Right lobe of liver (tissue), 6 donors: ENCODE results near the gene U2AF1L4. TPM values are rescaled to one million over a fixed set of nuclear protein-coding genes. Genes with fewer than 3 reads are reported as not detected.

Experiments
- ATAC-seq, 4 donors: fragments of 200-7000 bp; cut with Tn5 transposase; one replicate each; pipeline ENCODE4 v1.9.1; 2020; ENCODE audit warnings: mild to moderate bottlenecking in 4 of 4, moderate library complexity in 4 of 4
- DNase-seq, 3 donors: peaks; one replicate each; pipeline ENCODE4 v3.0.0-alpha.2; 2020
- H3K27ac ChIP-seq, 3 donors: fragments of 200-600 bp; one replicate each; pipeline ENCODE4 v1.8.0; 2022
- H3K27me3 ChIP-seq, 2 donors: fragments of 200-600 bp; one replicate each; pipeline ENCODE4 v1.8.0; 2022
- H3K36me3 ChIP-seq, 4 donors: fragments of 200-600 bp; sonication (generic) in 1 of 4; one replicate each; pipeline versions ENCODE4 v1.5.1 to v1.8.0; 2017 to 2022; ENCODE audit warnings: control low read depth in 1 of 4
- H3K4me1 ChIP-seq, 4 donors: fragments of 200-600 bp; sonication (generic) in 1 of 4; one replicate each; pipeline versions ENCODE4 v1.5.1 to v1.8.0; 2017 to 2022; ENCODE audit warnings: control low read depth in 1 of 4
- H3K4me3 ChIP-seq, 3 donors: fragments of 200-600 bp; one replicate each; pipeline ENCODE4 v1.8.0; 2022
- H3K9me3 ChIP-seq, 4 donors: fragments of 200-600 bp; sonication (generic) in 1 of 4; one replicate each; pipeline versions ENCODE4 v1.5.1 to v1.8.0; 2017 to 2022; ENCODE audit warnings: control low read depth in 1 of 4
- CTCF ChIP-seq, 4 donors: fragments of 200-600 bp in 3 of 4; fragments of 450-650 bp in 1 of 4; IDR thresholded peaks; one replicate each; pipeline versions ENCODE4 v1.5.1 to v1.8.0; 2016 to 2022; ENCODE audit warnings: antibody characterized with exemption in 4 of 4, mild to moderate bottlenecking in 2 of 4
- POLR2A ChIP-seq: fragments of 450-650 bp; IDR thresholded peaks from one replicate; pipeline ENCODE4 v1.6.1; 2017; ENCODE audit warnings: antibody characterized with exemption, mild to moderate bottlenecking
- WGBS: methylation state at CpG from one replicate; pipeline ENCODE4 v1.1.6; 2018; ENCODE audit warnings: low coverage, low lambda C conversion rate; ENCODE audit not compliant: insufficient coverage; ENCODE audit errors: missing lambda C conversion rate; 5-methylcytosine and 5-hydroxymethylcytosine counted together
- intact Hi-C, 2 donors: fragments of 100-400 bp; cut with DNase I; formaldehyde crosslinking; loops; one replicate each; pipeline versions ENCODE4 v1.11.2 to v1.14.1; 2022
- total RNA-seq, 6 experiments: library from RNA; depleted of rRNA in 2 of 6; stranded (reverse); fragments of >200 nt in 2 of 6; fragmentation: NEBNext Ultra II Directional in 3 of 6; extraction: Animal tissue kit (Norgen Biotek cat#: 25700) in 3 of 6; gene quantifications; one replicate each; pipeline versions ENCODE4 v1.1.0 to v1.2.4, GENCODE V29; 2016 to 2023
- donor health status: DM: no; HTN: yes; CAD: no.
- donor health status: DM: no; HTN: no; CAD: no.
- donor health status: DM: no; HTN: no; CAD: no.
- donor health status: DM: no; HTN: yes; CAD: no.
- donor health status: DM: no; HTN: yes; CAD: no.

The U2AF1L4 gene
- total RNA-seq, 6 experiments from 2014 or later = 11.3 to 19.9 (median 17.5) TPM

- Histone ChIP-seq H3K4me1 (no peaks in the 10 kb centered on the region), H3K27ac (no peak overlapping the region), H3K36me3 (peaks cover 11 to 93% (median 50%) of the 10 kb centered on the region in 4 donors), H3K4me3 (no peak overlapping the region), H3K9me3 (no peaks in the 10 kb centered on the region), H3K27me3 (no peaks in the 10 kb centered on the region)
- DNase-seq = peak in 1 of 3 donors; percentile 18
- no CpG with 5 or more reads among the region's 11 CpGs for WGBS
- TF ChIP-seq POLR2A (no peak), CTCF (IDR thresholded peaks at IDR 0.05) (no peak)
- no peak for ATAC-seq
- intact Hi-C loops = no loop called here
Measured at GRCh38 chr19:35729763-35730162, 15.5 kb downstream of the U2AF1L4 start.

- Histone ChIP-seq H3K4me1 (no peaks in the 10 kb centered on the region), H3K36me3 (peaks cover 11 to 95% (median 56%) of the 10 kb centered on the region in 4 donors), H3K27ac (no peak overlapping the region), H3K9me3 (no peaks in the 10 kb centered on the region), H3K4me3 (no peak overlapping the region), H3K27me3 (no peaks in the 10 kb centered on the region)
- ATAC-seq (no peak), DNase-seq (no peak)
- WGBS = 94% methylated on average over 12 of the region's 18 CpGs
- TF ChIP-seq CTCF (IDR thresholded peaks at IDR 0.05) = no peak
- no peak for TF ChIP-seq POLR2A
- intact Hi-C loops = no loop called here
Measured at GRCh38 chr19:35729021-35729420, 16.2 kb downstream of the U2AF1L4 start.

- ATAC-seq (no peak), DNase-seq (no peak)
- intact Hi-C loops = no loop called here
- Histone ChIP-seq H3K27me3 (no peaks in the 10 kb centered on the region), H3K4me1 (no peaks in the 10 kb centered on the region), H3K4me3 (no peak overlapping the region), H3K9me3 (no peaks in the 10 kb centered on the region), H3K27ac (no peak overlapping the region), H3K36me3 (peaks cover 11 to 96% (median 62%) of the 10 kb centered on the region in 4 donors)
- no peak for TF ChIP-seq CTCF (IDR thresholded peaks at IDR 0.05)
- TF ChIP-seq POLR2A = no peak
- WGBS = 93% methylated on average over 13 of the region's 19 CpGs
Measured at GRCh38 chr19:35727956-35728706, 17.1 kb downstream of the U2AF1L4 start.

GRCh38 chr19:35727053-35727955 lies 17.9 kb downstream of the U2AF1L4 start:
- H3K4me1 ChIP-seq = no peaks in the 10 kb centered on the region
- DNase-seq (peak in 2 of 3 donors; percentile 16 to 46), ATAC-seq (no peak)
- intact Hi-C loops = no loop called here
- no peak overlapping the region for H3K4me3 ChIP-seq
- H3K27ac ChIP-seq = no peak overlapping the region
- TF ChIP-seq CTCF (IDR thresholded peaks at IDR 0.05) = no peak
- TF ChIP-seq POLR2A = no peak
- WGBS = 85% methylated on average over 4 of the region's 25 CpGs
- H3K9me3 ChIP-seq = no peaks in the 10 kb centered on the region
- no peaks in the 10 kb centered on the region for H3K27me3 ChIP-seq
- peaks cover 11 to 99% (median 67%) of the 10 kb centered on the region in 4 donors for H3K36me3 ChIP-seq
